ENCODE data around the gene CKAP2L. TPM values are rescaled to one million over a fixed set of nuclear protein-coding genes. Genes with fewer than 3 reads are reported as not detected.

The CKAP2L gene
- total RNA-seq, 1 experiment from 2014 or later: 20.7 TPM

DNA sequence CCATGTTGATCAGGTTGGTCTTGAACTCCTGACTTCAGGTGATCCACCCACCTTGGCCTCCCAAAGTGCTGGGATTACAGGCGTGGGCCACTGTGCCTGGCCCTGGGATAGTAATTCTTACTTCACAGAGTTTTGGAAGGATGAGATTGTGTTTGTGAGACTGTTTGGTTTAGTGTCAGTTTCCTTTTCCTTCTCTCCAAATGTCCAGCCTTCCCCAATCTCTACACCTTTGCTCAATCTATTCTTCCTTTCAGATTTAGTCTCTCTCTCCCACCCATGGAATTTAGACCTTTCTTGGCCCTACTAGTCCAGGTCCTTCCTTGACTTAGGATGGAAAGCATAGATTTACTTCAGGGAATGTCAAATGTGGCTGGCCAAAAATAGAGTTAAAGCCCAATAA, 32.1 kb upstream of the CKAP2L start:
- Histone ChIP-seq H3K4me2 (ENCODE audit: low read length) (no peak overlapping the region), H3K9ac (ENCODE audit: low read length) (no peak overlapping the region), H3K36me3 (ENCODE audit: low read depth, low read length) (no peaks in the 10 kb centered on the region), H3K4me3 (ENCODE audit: low read length) (no peak overlapping the region), H3K27ac (ENCODE audit: low read length) (no peak overlapping the region), H2AFZ (ENCODE audit: low read length) (no peak overlapping the region), H3K27me3 (ENCODE audit: low read length) (no peaks in the 10 kb centered on the region), H3K79me2 (ENCODE audit: low read length) (no peaks in the 10 kb centered on the region), H3F3A (ENCODE audit: low read length, unreplicated experiment) (no peaks in the 10 kb centered on the region), H3K9me2 (replicated peaks; ENCODE audit: low read length) (no peaks in the 10 kb centered on the region), H3K9me3 (ENCODE audit: low read length) (no peaks in the 10 kb centered on the region), H4K20me1 (ENCODE audit: low read length) (no peaks in the 10 kb centered on the region), H3K4me1 (ENCODE audit: insufficient read depth, low read length) (peaks cover 27% of the 10 kb centered on the region)
- ATAC-seq: no peak
- ChIA-PET POLR2A (ENCODE audit: unreplicated experiment) (no interaction called here), CTCF (no interaction called here)
- no peak for DNase-seq
- intact Hi-C loops (cut with micrococcal nuclease): no loop called here
- TF ChIP-seq EZH2phosphoT487 (IDR thresholded peaks at IDR 0.05; ENCODE audit: borderline replicate concordance, low read length) (no peak), EZH2 (IDR thresholded peaks at IDR 0.05; ENCODE audit: low read length, unreplicated experiment) (no peak)
- TF ChIP-seq, protein P1, sequence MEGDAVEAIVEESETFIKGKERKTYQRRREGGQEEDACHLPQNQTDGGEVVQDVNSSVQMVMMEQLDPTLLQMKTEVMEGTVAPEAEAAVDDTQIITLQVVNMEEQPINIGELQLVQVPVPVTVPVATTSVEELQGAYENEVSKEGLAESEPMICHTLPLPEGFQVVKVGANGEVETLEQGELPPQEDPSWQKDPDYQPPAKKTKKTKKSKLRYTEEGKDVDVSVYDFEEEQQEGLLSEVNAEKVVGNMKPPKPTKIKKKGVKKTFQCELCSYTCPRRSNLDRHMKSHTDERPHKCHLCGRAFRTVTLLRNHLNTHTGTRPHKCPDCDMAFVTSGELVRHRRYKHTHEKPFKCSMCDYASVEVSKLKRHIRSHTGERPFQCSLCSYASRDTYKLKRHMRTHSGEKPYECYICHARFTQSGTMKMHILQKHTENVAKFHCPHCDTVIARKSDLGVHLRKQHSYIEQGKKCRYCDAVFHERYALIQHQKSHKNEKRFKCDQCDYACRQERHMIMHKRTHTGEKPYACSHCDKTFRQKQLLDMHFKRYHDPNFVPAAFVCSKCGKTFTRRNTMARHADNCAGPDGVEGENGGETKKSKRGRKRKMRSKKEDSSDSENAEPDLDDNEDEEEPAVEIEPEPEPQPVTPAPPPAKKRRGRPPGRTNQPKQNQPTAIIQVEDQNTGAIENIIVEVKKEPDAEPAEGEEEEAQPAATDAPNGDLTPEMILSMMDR (conservative IDR thresholded peaks at IDR 0.05; ENCODE audit: low read depth, low read length): no peak
- no TSS peak for BruUV-seq (replicated peaks)

DNA sequence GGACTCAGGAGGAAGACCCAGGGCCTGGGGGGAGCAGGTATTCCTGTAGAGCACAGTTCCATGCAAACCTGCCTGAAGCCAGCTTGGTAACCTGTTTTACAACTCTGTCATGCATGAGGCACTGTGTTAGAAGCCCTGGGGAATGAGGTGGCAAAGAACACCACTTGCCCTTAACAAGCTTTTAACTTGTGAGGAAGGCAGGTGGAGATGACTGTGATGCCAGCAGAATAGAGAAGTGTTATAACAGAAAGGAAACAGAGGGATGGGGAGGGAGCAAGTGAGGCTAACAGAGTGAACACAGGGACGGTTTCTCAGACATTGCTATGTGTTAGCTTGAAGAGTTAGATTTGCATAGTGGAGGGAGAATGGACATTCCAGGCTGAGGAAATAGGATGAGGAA, 31.4 kb upstream of the CKAP2L start:
- H3K36me3 ChIP-seq (ENCODE audit: low read depth, low read length): no peaks in the 10 kb centered on the region
- peak overlapping the region; percentile 46 for H3K4me2 ChIP-seq (ENCODE audit: low read length)
- H3K79me2 ChIP-seq (ENCODE audit: low read length): no peaks in the 10 kb centered on the region
- intact Hi-C loops (cut with micrococcal nuclease): no loop called here
- H3K9me3 ChIP-seq (ENCODE audit: low read length): no peaks in the 10 kb centered on the region
- DNase-seq: peak; percentile 89
- no peak overlapping the region for H3K9ac ChIP-seq (ENCODE audit: low read length)
- BruUV-seq (replicated peaks): no TSS peak
- H4K20me1 ChIP-seq (ENCODE audit: low read length): no peaks in the 10 kb centered on the region
- H3K4me3 ChIP-seq (ENCODE audit: low read length): no peak overlapping the region
- peaks cover 27% of the 10 kb centered on the region for H3K4me1 ChIP-seq (ENCODE audit: insufficient read depth, low read length)
- ChIA-PET POLR2A (ENCODE audit: unreplicated experiment) (interaction anchor here (0.6 kb wide), 1 partner anchor 30 kb away, joined by 8 read pairs; no protein-coding TSS in a partner anchor), CTCF (no interaction called here)
- ATAC-seq: peak; percentile 83
- no peaks in the 10 kb centered on the region for H3F3A ChIP-seq (ENCODE audit: low read length, unreplicated experiment)
- H3K27ac ChIP-seq (ENCODE audit: low read length): peak overlapping the region; percentile 15; the same call in 1 of the 2 replicates
- H3K9me2 ChIP-seq (replicated peaks; ENCODE audit: low read length): no peaks in the 10 kb centered on the region
- H3K27me3 ChIP-seq (ENCODE audit: low read length): no peaks in the 10 kb centered on the region
- no peak overlapping the region for H2AFZ ChIP-seq (ENCODE audit: low read length)
- no peak for TF ChIP-seq EZH2 (IDR thresholded peaks at IDR 0.05; ENCODE audit: low read length, unreplicated experiment)
- TF ChIP-seq, protein P1 (conservative IDR thresholded peaks at IDR 0.05; ENCODE audit: low read depth, low read length): no peak

DNA sequence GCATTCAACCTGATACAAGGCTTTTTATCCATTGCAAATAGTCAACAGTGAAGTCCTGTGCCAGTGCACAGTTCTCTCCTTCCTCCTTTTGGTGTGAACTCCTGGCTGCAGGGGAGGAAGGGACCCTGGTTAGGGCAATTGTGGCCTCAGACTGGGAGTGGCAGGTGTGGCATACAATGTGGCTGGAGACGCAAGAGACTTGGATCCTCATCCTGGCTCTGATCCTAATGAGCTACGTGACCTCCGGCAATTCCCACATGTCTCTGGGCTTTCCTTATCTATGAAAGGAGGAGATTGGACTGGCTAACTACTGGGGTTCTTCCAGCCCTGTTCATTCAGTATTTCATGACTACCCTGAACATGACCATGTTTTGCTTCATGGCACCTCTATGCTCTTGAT, 30.4 kb upstream of the CKAP2L start:
- Histone ChIP-seq H3K4me3 (ENCODE audit: low read length) (no peak overlapping the region), H3K36me3 (ENCODE audit: low read depth, low read length) (no peaks in the 10 kb centered on the region), H2AFZ (ENCODE audit: low read length) (no peak overlapping the region), H3K4me1 (ENCODE audit: insufficient read depth, low read length) (peaks cover 27% of the 10 kb centered on the region), H3K79me2 (ENCODE audit: low read length) (no peaks in the 10 kb centered on the region), H3K9me3 (ENCODE audit: low read length) (no peaks in the 10 kb centered on the region), H3K4me2 (ENCODE audit: low read length) (no peak overlapping the region), H3K27me3 (ENCODE audit: low read length) (no peaks in the 10 kb centered on the region), H3K27ac (ENCODE audit: low read length) (no peak overlapping the region), H3K9ac (ENCODE audit: low read length) (no peak overlapping the region), H4K20me1 (ENCODE audit: low read length) (no peaks in the 10 kb centered on the region), H3K9me2 (replicated peaks; ENCODE audit: low read length) (no peaks in the 10 kb centered on the region), H3F3A (ENCODE audit: low read length, unreplicated experiment) (no peaks in the 10 kb centered on the region)
- ChIA-PET CTCF (no interaction called here), POLR2A (ENCODE audit: unreplicated experiment) (no interaction called here)
- intact Hi-C loops (cut with micrococcal nuclease): no loop called here
- TF ChIP-seq EZH2 (IDR thresholded peaks at IDR 0.05; ENCODE audit: low read length, unreplicated experiment): no peak
- BruUV-seq (replicated peaks): no TSS peak
- ATAC-seq (no peak), DNase-seq (no peak)

Data from PC-3 (cell line).